HL-60 (cell line): ENCODE measurements around the gene METTL15.

Source experiments
- DNase-seq, 2 experiments: peaks; one replicate each; pipeline ENCODE4 v3.0.0-alpha.2; 2010 to 2020; ENCODE audit warnings: low read depth in 1 of 2, low spot score in 1 of 2
- H3K27ac ChIP-seq: fragments of 250-450 bp; sonication (Bioruptor Pico); replicated peaks from 2 replicates; pipeline ENCODE4 v1.5.1; 2020; ENCODE audit warnings: mild to moderate bottlenecking, moderate library complexity
- H3K27me3 ChIP-seq: fragments of 250-450 bp; sonication (Bioruptor Pico); 2 replicates; pipeline ENCODE4 v1.5.1; 2021; ENCODE audit warnings: mild to moderate bottlenecking, moderate library complexity; ENCODE audit not compliant: insufficient read depth, poor library complexity, severe bottlenecking
- H3K4me3 ChIP-seq: replicated peaks from 2 replicates; pipeline ENCODE4 v1.5.1; 2011; ENCODE audit warnings: mild to moderate bottlenecking, control low read depth, low read length; ENCODE audit not compliant: insufficient read depth
- CTCF ChIP-seq: IDR thresholded peaks from one replicate; pipeline ENCODE4 v1.5.1; 2011; ENCODE audit warnings: low read length, control low read depth, inconsistent platforms; ENCODE audit not compliant: insufficient read depth
- GABPA ChIP-seq: IDR thresholded peaks from 2 replicates; pipeline ENCODE4 v1.6.1; 2012; ENCODE audit warnings: low read depth
- POLR2AphosphoS5 ChIP-seq: IDR thresholded peaks from 2 replicates; pipeline ENCODE4 v1.6.1; 2012; ENCODE audit warnings: low read depth
- REST ChIP-seq: IDR thresholded peaks from 2 replicates; pipeline ENCODE4 v1.6.1; 2012; ENCODE audit warnings: low read depth; ENCODE audit not compliant: insufficient replicate concordance
- SPI1 ChIP-seq: IDR thresholded peaks from 2 replicates; pipeline ENCODE4 v1.6.1; 2012; ENCODE audit warnings: low read depth, mild to moderate bottlenecking, borderline replicate concordance

The METTL15 gene

GRCh38 chr11:28346209-28346608 is 238.0 kb downstream of the METTL15 start:
- no peak for TF ChIP-seq POLR2AphosphoS5
- no peak for TF ChIP-seq SPI1
- no peak for TF ChIP-seq GABPA
- no peak for TF ChIP-seq CTCF
- no peak for TF ChIP-seq REST
- H3K4me3 ChIP-seq = no peak overlapping the region
- no peaks in the 10 kb centered on the region for H3K27me3 ChIP-seq
- DNase-seq = no peak
- no peak overlapping the region for H3K27ac ChIP-seq

GRCh38 chr11:28346721-28347120 is 238.5 kb downstream of the METTL15 start:
- H3K4me3 ChIP-seq = no peak overlapping the region
- no peaks in the 10 kb centered on the region for H3K27me3 ChIP-seq
- H3K27ac ChIP-seq = no peak overlapping the region
- TF ChIP-seq REST (no peak), POLR2AphosphoS5 (no peak), GABPA (no peak), CTCF (no peak), SPI1 (no peak)
- no peak for DNase-seq

DNA sequence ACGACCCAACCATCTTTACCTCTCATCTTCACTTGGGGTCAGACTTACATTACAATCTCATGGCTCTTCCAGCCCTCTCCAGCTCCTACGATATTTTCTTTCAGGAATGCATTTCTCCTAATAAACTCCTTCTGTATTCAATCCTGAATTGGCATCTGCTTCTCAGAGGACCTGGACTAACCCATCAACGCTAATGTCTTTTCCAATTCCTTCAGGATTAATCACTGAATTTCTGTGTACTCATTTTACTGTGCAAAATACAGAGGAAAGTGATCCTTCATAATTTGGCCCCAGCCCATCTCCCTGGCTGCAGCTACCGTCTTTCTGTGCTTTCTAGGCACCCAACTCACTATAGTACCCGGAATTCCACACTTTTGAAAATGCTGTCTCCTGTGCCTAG is 239.2 kb downstream of the METTL15 start:
- TF ChIP-seq CTCF (no peak), POLR2AphosphoS5 (no peak), SPI1 (no peak), GABPA (no peak), REST (no peak)
- H3K4me3 ChIP-seq = no peak overlapping the region
- no peak overlapping the region for H3K27ac ChIP-seq
- no peak for DNase-seq
- no peaks in the 10 kb centered on the region for H3K27me3 ChIP-seq
